GM12878 (cell line): Measurements from ENCODE around the gene ATP5MK. TPM values are rescaled to one million over a fixed set of nuclear protein-coding genes. Genes with fewer than 3 reads are reported as not detected.

Experiments used
- ATAC-seq: fragments of 200-7000 bp; cut with Tn5 transposase; 3 replicates; pipeline ENCODE4 v1.9.1; 2020; ENCODE audit warnings: mild to moderate bottlenecking, moderate library complexity
- BruUV-seq: library from RNA; stranded (reverse); fragments of 400-500 nt; replicated peaks from 2 replicates; lab custom pipeline; 2021; lab: Mats Ljungman, UMichigan
- CTCF ChIA-PET: fragments of 300-600 bp; sonication (Branson Sonifier 250); formaldehyde crosslinking; extraction: SDS; loops from one replicate; lab custom pipeline; 2021; ENCODE audit warnings: inconsistent platforms; lab: Yijun Ruan, JAX
- POLR2A ChIA-PET: fragments of 350-600 bp; formaldehyde crosslinking; extraction: SDS; loops from one replicate; lab custom pipeline; 2021; ENCODE audit warnings: inconsistent platforms; lab: Charles Lee
- RAD21 ChIA-PET: fragments of 300-600 bp; sonication (Branson Sonifier 250); formaldehyde crosslinking; loops from one replicate; lab custom pipeline; 2023; ENCODE audit warnings: antibody characterized with exemption; ENCODE audit not compliant: unreplicated experiment; lab: Charles Lee
- SMC1A ChIA-PET: fragments of 300-600 bp; sonication (Branson Sonifier 250); formaldehyde crosslinking; loops from one replicate; lab custom pipeline; 2023; ENCODE audit not compliant: unreplicated experiment, uncharacterized antibody; lab: Charles Lee
- DNase-seq: peaks from one replicate; pipeline ENCODE4 v3.0.0-alpha.2; 2011; ENCODE audit warnings: low read depth, low spot score
- FAIRE-seq: peaks from 3 replicates; lab custom pipeline; 2011; peaks lifted over from hg19 to GRCh38; lab: Jason Lieb, UNC
- H2AFZ ChIP-seq: 2 replicates; pipeline ENCODE4 v1.6.0; 2011; ENCODE audit warnings: low read depth, low read length, control low read depth; ENCODE audit not compliant: control insufficient read depth
- H3K27ac ChIP-seq: 2 replicates; pipeline ENCODE4 v1.5.1; 2011; ENCODE audit warnings: control low read depth; ENCODE audit not compliant: control insufficient read depth, insufficient read depth
- H3K27me3 ChIP-seq, 2 experiments: replicated peaks in 1 of 2; 2 replicates each; pipeline versions ENCODE4 v1.6.0 to v1.6.1; 2011; ENCODE audit warnings: low read length in 1 of 2; ENCODE audit not compliant: control insufficient read depth in 2 of 2, insufficient read depth in 2 of 2
- H3K36me3 ChIP-seq, 2 experiments: 2 replicates each; pipeline ENCODE4 v1.5.1; 2011; ENCODE audit warnings: low read length in 1 of 2; ENCODE audit not compliant: control insufficient read depth in 2 of 2, insufficient read depth in 2 of 2
- H3K4me1 ChIP-seq: 2 replicates; pipeline ENCODE4 v1.6.1; 2011; ENCODE audit warnings: mild to moderate bottlenecking, low read length, moderate library complexity, mixed read lengths; ENCODE audit not compliant: control insufficient read depth, insufficient read depth
- H3K4me2 ChIP-seq: 2 replicates; pipeline ENCODE4 v1.6.0; 2011; ENCODE audit warnings: control low read depth; ENCODE audit not compliant: control insufficient read depth, insufficient read depth
- H3K4me3 ChIP-seq: fragments of 200-600 bp; sonication (generic); 2 replicates; pipeline ENCODE4 v1.5.1; 2016
- H3K79me2 ChIP-seq: 2 replicates; pipeline ENCODE4 v1.6.0; 2011; ENCODE audit warnings: low read length; ENCODE audit not compliant: control insufficient read depth, insufficient read depth
- H3K9ac ChIP-seq: 2 replicates; pipeline ENCODE4 v1.8.0; 2011; ENCODE audit warnings: low read length, control low read depth, mixed read lengths; ENCODE audit not compliant: control insufficient read depth, insufficient read depth
- H3K9me3 ChIP-seq: replicated peaks from 3 replicates; pipeline ENCODE4 v1.5.1; 2011; ENCODE audit warnings: mild to moderate bottlenecking, low read length; ENCODE audit not compliant: control insufficient read depth, insufficient read depth
- H4K20me1 ChIP-seq: 2 replicates; pipeline ENCODE4 v1.6.0; 2011; ENCODE audit not compliant: control insufficient read depth, insufficient read depth
- BACH1 ChIP-seq: fragments of 450-650 bp; IDR thresholded peaks from 2 replicates; pipeline ENCODE4 v1.6.1; 2017; ENCODE audit warnings: mild to moderate bottlenecking, borderline replicate concordance
- IKZF1 ChIP-seq: fragments of 450-650 bp; conservative IDR thresholded peaks from 2 replicates; pipeline ENCODE4 v1.6.1; 2017; ENCODE audit warnings: antibody characterized with exemption, mild to moderate bottlenecking
- MLLT1 ChIP-seq: fragments of 450-650 bp; IDR thresholded peaks from 2 replicates; pipeline ENCODE4 v1.6.1; 2016; ENCODE audit warnings: mild to moderate bottlenecking
- WGBS: methylation state at CpG from one replicate; pipeline ENCODE4 v1.1.6; 2016; ENCODE audit warnings: low lambda C conversion rate; ENCODE audit not compliant: insufficient replicate concordance, insufficient coverage; ENCODE audit errors: missing lambda C conversion rate; 5-methylcytosine and 5-hydroxymethylcytosine counted together
- in situ Hi-C: fragments of 300-500 bp; cut with MboI; formaldehyde crosslinking; loops from 9 replicates; pipeline ENCODE4 v1.14.3; 2018; ENCODE audit warnings: mixed read lengths
- intact Hi-C: fragments of 100-400 bp; cut with micrococcal nuclease; formaldehyde crosslinking; loops from one replicate; pipeline ENCODE4 v1.14.2; 2022; ENCODE audit not compliant: unreplicated experiment
- microRNA counts: library from miRNA; unstranded; fragments of <30 nt; microRNA quantifications from one replicate; lab custom pipeline; 2016
- microRNA-seq: library from miRNA; unstranded; fragments of <30 nt; microRNA quantifications from one replicate; pipeline ENCODE4, GENCODE V29; 2018
- polyA plus RNA-seq, 11 experiments: library from polyadenylated mRNA; depleted of rRNA in 4 of 11; unstranded in 6 of 11; stranded (reverse) in 5 of 11; fragments of >200 nt; fragmentation: Nextera tagmentation in 4 of 11; fragmentation: Illumina TruSeq in 1 of 11; extraction: Ambion mirVana in 4 of 11; extraction: Trizol in 1 of 11; gene quantifications; 1 replicate in 1 of 11; 2 replicates in 10 of 11; pipeline versions ENCODE4 v1.2.1 to v1.2.3, GENCODE V29; 2011 to 2016; ENCODE audit warnings: inconsistent platforms in 2 of 11, missing spikeins in 2 of 11, low read depth in 1 of 11
- total RNA-seq, 4 experiments: library from RNA; depleted of rRNA in 3 of 4; stranded (reverse); fragments of >200 nt in 3 of 4; fragmentation: Illumina TruSeq in 1 of 4; extraction: Trizol in 1 of 4; gene quantifications; 2 replicates each; pipeline versions ENCODE4 v1.2.1 to v1.2.3, GENCODE V29; 2013 to 2021

The ATP5MK gene
- total and polyA plus RNA-seq, 10 of the 15 experiments (the other 5 are each of a cell fraction or from before 2014, with no cell fraction given) = 240 to 1,790 (median 626) TPM

- peak overlapping the region; percentile 82 for H3K27ac ChIP-seq
- peak overlapping the region; percentile 81 for H3K4me2 ChIP-seq
- in situ Hi-C loops = no loop called here
- intact Hi-C loops = loop anchor here (2.0 to 5.0 kb wide), 2 partner anchors 19 to 47 kb away; partner anchors contain the start of genes ATP5MK and PDCD11
- ChIA-PET RAD21 (no interaction called here), CTCF (interaction anchor here (0.6 kb wide), 3 partner anchors 19 to 67 kb away, joined by 3 to 4 read pairs (median 3); no protein-coding TSS in a partner anchor), POLR2A (interaction anchor here (0.6 to 1.9 kb wide), 4 partner anchors 17 to 66 kb away, joined by 3 to 8 read pairs (median 4); no protein-coding TSS in a partner anchor)
- H3K9ac ChIP-seq = peak overlapping the region; percentile 84
- H3K9me3 ChIP-seq = no peaks in the 10 kb centered on the region
- H3K4me1 ChIP-seq = no peaks in the 10 kb centered on the region
- FAIRE-seq = no peak
- WGBS = 52% methylated on average over 15 of the region's 16 CpGs
- no peaks in the 10 kb centered on the region for H4K20me1 ChIP-seq
- H3K36me3 ChIP-seq = peaks cover 0 to 2% of the 10 kb centered on the region in 2 experiments; a peak in 2 of 4 replicates
- H3K79me2 ChIP-seq = peaks cover 15% of the 10 kb centered on the region
- H3K27me3 ChIP-seq = no peaks in the 10 kb centered on the region
- BruUV-seq = no TSS peak
- DNase-seq = no peak
- peak overlapping the region; percentile 99 for H2AFZ ChIP-seq
- TF ChIP-seq IKZF1 (no peak), MLLT1 (0 out of 2 replicates have a peak, but pooled peaks have one; percentile 60), BACH1 (0 out of 2 replicates have a peak, but pooled peaks have one; percentile 18)
- TF ChIP-seq, all 136 proteins: peak for 2
- SMC1A ChIA-PET = no interaction called here
- ATAC-seq = no peak
- H3K4me3 ChIP-seq = peak overlapping the region; percentile 85
Measured at GRCh38 chr10:103350175-103350516, 46.1 kb downstream of the ATP5MK start.

MicroRNAs within 50 kb of the gene (microRNA counts, 767-probe panel; counts per million panel counts)
- 1,438 counts per million, percentile 53 among the panel's probes with 10 or more counts for microRNA hsa-miR-1307-3p (lab: Ali Mortazavi, UCI)

Small RNA genes lying within 50 kb of the gene (microRNA-seq; reads per million reads assigned to microRNA genes)
- gene MIR1307 = 3,135 reads per million, percentile 92 among the genes with 10 or more reads in this experiment

Other genes starting within 250 kb of the ATP5MK start
Only the 7 nearest of the 10 such genes appear.
- gene PCGF6, start 45.3 kb downstream of the ATP5MK start, total RNA-seq (2014; rRNA removed) = 13.3 and 16.5 TPM in 2 replicates
- gene PCGF6, start 45.3 kb downstream of the ATP5MK start, total RNA-seq (2014; rRNA removed; fragmentation: Illumina TruSeq; extraction: Trizol) = 13.7 and 14.5 TPM in 2 replicates
- 13.2 and 14.0 TPM in 2 replicates for gene PCGF6, start 45.3 kb downstream of the ATP5MK start, total RNA-seq (2021)
- 12.2 and 18.9 TPM in 2 replicates for gene PCGF6, start 45.3 kb downstream of the ATP5MK start, polyA plus RNA-seq (2011; rRNA removed)
- 10.8 and 13.4 TPM in 2 replicates for gene PCGF6, start 45.3 kb downstream of the ATP5MK start, polyA plus RNA-seq (2014; fragmentation: Illumina TruSeq; extraction: Trizol)
- 1 to 10 TPM; 6.5 to 8.2 TPM for gene PCGF6, start 45.3 kb downstream of the ATP5MK start, polyA plus RNA-seq (2014; fragmentation: Nextera tagmentation; extraction: Ambion mirVana)
- gene PCGF6, start 45.3 kb downstream of the ATP5MK start, polyA plus RNA-seq (2014; rRNA removed) = 8.9 and 11.4 TPM in 2 replicates
- 10 to 100 TPM; 17.7 to 19.1 TPM for gene PCGF6, start 45.3 kb downstream of the ATP5MK start, polyA plus RNA-seq (2016; fragmentation: Nextera tagmentation; extraction: Ambion mirVana)
- 7.7 and 8.8 TPM in 2 replicates for gene TAF5, start 28.5 kb downstream of the ATP5MK start, total RNA-seq (2014; rRNA removed)
- 7.8 and 7.9 TPM in 2 replicates for gene TAF5, start 28.5 kb downstream of the ATP5MK start, total RNA-seq (2014; rRNA removed; fragmentation: Illumina TruSeq; extraction: Trizol)
- 6.6 and 7.1 TPM in 2 replicates for gene TAF5, start 28.5 kb downstream of the ATP5MK start, total RNA-seq (2021)
- 9.2 and 13.7 TPM in 2 replicates for gene TAF5, start 28.5 kb downstream of the ATP5MK start, polyA plus RNA-seq (2011; rRNA removed)
- 7.9 and 9.8 TPM in 2 replicates for gene TAF5, start 28.5 kb downstream of the ATP5MK start, polyA plus RNA-seq (2014; fragmentation: Illumina TruSeq; extraction: Trizol)
- gene TAF5, start 28.5 kb downstream of the ATP5MK start, polyA plus RNA-seq (2014; fragmentation: Nextera tagmentation; extraction: Ambion mirVana) = 1 to 10 TPM; 3.7 to 3.8 TPM
- 6.1 and 6.8 TPM in 2 replicates for gene TAF5, start 28.5 kb downstream of the ATP5MK start, polyA plus RNA-seq (2014; rRNA removed)
- gene TAF5, start 28.5 kb downstream of the ATP5MK start, polyA plus RNA-seq (2016; fragmentation: Nextera tagmentation; extraction: Ambion mirVana) = 1 to 10 TPM; 6.7 to 9.0 TPM
- gene PDCD11, start 151 bp upstream of the ATP5MK start, total RNA-seq (2014; rRNA removed) = 51.2 and 52.9 TPM in 2 replicates
- gene PDCD11, start 151 bp upstream of the ATP5MK start, total RNA-seq (2014; rRNA removed; fragmentation: Illumina TruSeq; extraction: Trizol) = 40.0 and 42.9 TPM in 2 replicates
- 66.5 and 69.7 TPM in 2 replicates for gene PDCD11, start 151 bp upstream of the ATP5MK start, total RNA-seq (2021)
- gene PDCD11, start 151 bp upstream of the ATP5MK start, polyA plus RNA-seq (2011; rRNA removed) = 25.2 and 32.3 TPM in 2 replicates
- 42.9 and 46.7 TPM in 2 replicates for gene PDCD11, start 151 bp upstream of the ATP5MK start, polyA plus RNA-seq (2014; fragmentation: Illumina TruSeq; extraction: Trizol)
- 10 to 100 TPM; 13.9 to 17.2 TPM for gene PDCD11, start 151 bp upstream of the ATP5MK start, polyA plus RNA-seq (2014; fragmentation: Nextera tagmentation; extraction: Ambion mirVana)
- gene PDCD11, start 151 bp upstream of the ATP5MK start, polyA plus RNA-seq (2014; rRNA removed) = 42.6 and 46.4 TPM in 2 replicates
- 10 to 100 TPM; 48.1 to 52.4 TPM for gene PDCD11, start 151 bp upstream of the ATP5MK start, polyA plus RNA-seq (2016; fragmentation: Nextera tagmentation; extraction: Ambion mirVana)
- gene CALHM2, start 55.9 kb upstream of the ATP5MK start, total RNA-seq (2014; rRNA removed) = 7.5 and 8.0 TPM in 2 replicates
- 5.0 and 6.1 TPM in 2 replicates for gene CALHM2, start 55.9 kb upstream of the ATP5MK start, total RNA-seq (2014; rRNA removed; fragmentation: Illumina TruSeq; extraction: Trizol)
- 15.2 and 15.3 TPM in 2 replicates for gene CALHM2, start 55.9 kb upstream of the ATP5MK start, total RNA-seq (2021)
- 11.8 and 23.7 TPM in 2 replicates for gene CALHM2, start 55.9 kb upstream of the ATP5MK start, polyA plus RNA-seq (2011; rRNA removed)
- 5.5 and 8.1 TPM in 2 replicates for gene CALHM2, start 55.9 kb upstream of the ATP5MK start, polyA plus RNA-seq (2014; fragmentation: Illumina TruSeq; extraction: Trizol)
- gene CALHM2, start 55.9 kb upstream of the ATP5MK start, polyA plus RNA-seq (2014; fragmentation: Nextera tagmentation; extraction: Ambion mirVana) = 1 to 10 TPM in 1 of 2 experiments, under 1 TPM in 1; 0.60 to 1.9 TPM
- 14.5 and 15.2 TPM in 2 replicates for gene CALHM2, start 55.9 kb upstream of the ATP5MK start, polyA plus RNA-seq (2014; rRNA removed)
- 10 to 100 TPM; 10.4 to 12.6 TPM for gene CALHM2, start 55.9 kb upstream of the ATP5MK start, polyA plus RNA-seq (2016; fragmentation: Nextera tagmentation; extraction: Ambion mirVana)
- gene CALHM1, start 62.4 kb upstream of the ATP5MK start, total RNA-seq (2014; rRNA removed) = 0.17 and 0.65 TPM in 2 replicates
- gene CALHM1, start 62.4 kb upstream of the ATP5MK start, total RNA-seq (2014; rRNA removed; fragmentation: Illumina TruSeq; extraction: Trizol) = 0.14 and 0.18 TPM in 2 replicates
- 0.31 and 0.40 TPM in 2 replicates for gene CALHM1, start 62.4 kb upstream of the ATP5MK start, total RNA-seq (2021)
- 1.2 and 1.7 TPM in 2 replicates for gene CALHM1, start 62.4 kb upstream of the ATP5MK start, polyA plus RNA-seq (2011; rRNA removed)
- 0.16 and 0.17 TPM in 2 replicates for gene CALHM1, start 62.4 kb upstream of the ATP5MK start, polyA plus RNA-seq (2014; fragmentation: Illumina TruSeq; extraction: Trizol)
- under 1 TPM; 0.05 to 0.15 TPM for gene CALHM1, start 62.4 kb upstream of the ATP5MK start, polyA plus RNA-seq (2014; fragmentation: Nextera tagmentation; extraction: Ambion mirVana)
- 0.18 and 0.45 TPM in 2 replicates for gene CALHM1, start 62.4 kb upstream of the ATP5MK start, polyA plus RNA-seq (2014; rRNA removed)
- under 1 TPM; 0.06 to 0.08 TPM for gene CALHM1, start 62.4 kb upstream of the ATP5MK start, polyA plus RNA-seq (2016; fragmentation: Nextera tagmentation; extraction: Ambion mirVana)
- 0.11 and 0.22 TPM in 2 replicates for gene CALHM3, start 82.8 kb upstream of the ATP5MK start, total RNA-seq (2014; rRNA removed)
- not detected in 2 replicates for gene CALHM3, start 82.8 kb upstream of the ATP5MK start, total RNA-seq (2014; rRNA removed; fragmentation: Illumina TruSeq; extraction: Trizol)
- 0.16 TPM in 1 of 2 replicates, not detected in the other for gene CALHM3, start 82.8 kb upstream of the ATP5MK start, total RNA-seq (2021)
- 0.42 TPM in 2 replicates for gene CALHM3, start 82.8 kb upstream of the ATP5MK start, polyA plus RNA-seq (2011; rRNA removed)
- gene CALHM3, start 82.8 kb upstream of the ATP5MK start, polyA plus RNA-seq (2014; fragmentation: Illumina TruSeq; extraction: Trizol) = not detected in 2 replicates
- gene CALHM3, start 82.8 kb upstream of the ATP5MK start, polyA plus RNA-seq (2014; fragmentation: Nextera tagmentation; extraction: Ambion mirVana) = under 1 TPM in 1 of 2 experiments, not detected in 1; 0.03 TPM
- 0.09 TPM in 1 of 2 replicates, not detected in the other for gene CALHM3, start 82.8 kb upstream of the ATP5MK start, polyA plus RNA-seq (2014; rRNA removed)
- gene CALHM3, start 82.8 kb upstream of the ATP5MK start, polyA plus RNA-seq (2016; fragmentation: Nextera tagmentation; extraction: Ambion mirVana) = under 1 TPM in 1 of 2 experiments, not detected in 1; 0.13 TPM
- gene NEURL1, start 97.2 kb upstream of the ATP5MK start, total RNA-seq (2014; rRNA removed) = not detected in 2 replicates
- gene NEURL1, start 97.2 kb upstream of the ATP5MK start, total RNA-seq (2014; rRNA removed; fragmentation: Illumina TruSeq; extraction: Trizol) = not detected in 2 replicates
- gene NEURL1, start 97.2 kb upstream of the ATP5MK start, total RNA-seq (2021) = 0.05 and 0.13 TPM in 2 replicates
- gene NEURL1, start 97.2 kb upstream of the ATP5MK start, polyA plus RNA-seq (2011; rRNA removed) = 0.01 and 0.04 TPM in 2 replicates
- gene NEURL1, start 97.2 kb upstream of the ATP5MK start, polyA plus RNA-seq (2014; fragmentation: Illumina TruSeq; extraction: Trizol) = not detected in 2 replicates
- under 1 TPM in 1 of 2 experiments, not detected in 1; 0.02 TPM for gene NEURL1, start 97.2 kb upstream of the ATP5MK start, polyA plus RNA-seq (2014; fragmentation: Nextera tagmentation; extraction: Ambion mirVana)
- gene NEURL1, start 97.2 kb upstream of the ATP5MK start, polyA plus RNA-seq (2014; rRNA removed) = 0.03 and 0.05 TPM in 2 replicates
- not detected for gene NEURL1, start 97.2 kb upstream of the ATP5MK start, polyA plus RNA-seq (2016; fragmentation: Nextera tagmentation; extraction: Ambion mirVana)